K562 (cell line): ENCODE data around the gene ERMARD.

Source experiments
- CTCF ChIP-seq, 3 experiments: IDR thresholded peaks in 2 of 3; conservative IDR thresholded peaks in 1 of 3; 2 replicates each; pipeline ENCODE4 v1.5.1; 2011 to 2012; ENCODE audit warnings: low read length in 3 of 3, mild to moderate bottlenecking in 3 of 3, control low read depth in 2 of 3, improper control_type of control experiment in 1 of 3, inconsistent platforms in 1 of 3, low read depth in 1 of 3, mixed read lengths in 1 of 3, moderate library complexity in 1 of 3; ENCODE audit not compliant: insufficient read depth in 2 of 3
- DPF2 ChIP-seq: fragments of 450-650 bp; IDR thresholded peaks from 2 replicates; pipeline ENCODE4 v1.6.1; 2016
- EZH2 ChIP-seq: IDR thresholded peaks from 2 replicates; pipeline ENCODE4 v1.6.1; 2012; ENCODE audit warnings: low read depth, mild to moderate bottlenecking, inconsistent platforms, low read length, borderline replicate concordance
- KDM4B ChIP-seq, 2 experiments: fragments of 450-650 bp in 1 of 2; sonication (generic) in 1 of 2; IDR thresholded peaks; 2 replicates each; pipeline ENCODE4 v1.6.1; 2016 to 2017; ENCODE audit warnings: borderline replicate concordance in 2 of 2, antibody characterized with exemption in 1 of 2, low read depth in 1 of 2, mild to moderate bottlenecking in 1 of 2
- MLLT1 ChIP-seq, 2 experiments: fragments of 450-650 bp; IDR thresholded peaks; 2 replicates each; pipeline ENCODE4 v1.6.1; 2016
- POLR2A ChIP-seq: fragments of 450-650 bp; conservative IDR thresholded peaks from 2 replicates; pipeline ENCODE4 v1.6.1; 2016
- RNF219 ChIP-seq: fragments of 250-450 bp; sonication (Bioruptor Pico); IDR thresholded peaks from 2 replicates; pipeline ENCODE4 v1.5.0; 2022; ENCODE audit warnings: mild to moderate bottlenecking

GRCh38 chr6:169780571-169781091, 29.2 kb downstream of the ERMARD start:
- TF ChIP-seq CTCF (IDR thresholded peaks at IDR 0.05 in 2 of 3, conservative IDR thresholded peaks at IDR 0.05 in 1 of 3; ENCODE audit: insufficient read depth in 2 of 3, low read depth in 1 of 3, low read length in 3 of 3) (no peak), DPF2 (no peak), RNF219 (CRISPR knock-in tag) (no peak), POLR2A (no peak), KDM4B (IDR thresholded peaks at IDR 0.05; ENCODE audit: borderline replicate concordance in 2 of 2, low read depth in 1 of 2) (no peak), MLLT1 (IDR thresholded peaks at IDR 0.05) (no peak), EZH2 (no peak)
